T-helper 1 cell (primary cell): ENCODE data around the gene FOXN1.

ENCODE experiments used
- DNase-seq, 5 donors: peaks; one replicate each; pipeline ENCODE4 v3.0.0-alpha.2; 2012 to 2020

FOXN1 gene

DNA sequence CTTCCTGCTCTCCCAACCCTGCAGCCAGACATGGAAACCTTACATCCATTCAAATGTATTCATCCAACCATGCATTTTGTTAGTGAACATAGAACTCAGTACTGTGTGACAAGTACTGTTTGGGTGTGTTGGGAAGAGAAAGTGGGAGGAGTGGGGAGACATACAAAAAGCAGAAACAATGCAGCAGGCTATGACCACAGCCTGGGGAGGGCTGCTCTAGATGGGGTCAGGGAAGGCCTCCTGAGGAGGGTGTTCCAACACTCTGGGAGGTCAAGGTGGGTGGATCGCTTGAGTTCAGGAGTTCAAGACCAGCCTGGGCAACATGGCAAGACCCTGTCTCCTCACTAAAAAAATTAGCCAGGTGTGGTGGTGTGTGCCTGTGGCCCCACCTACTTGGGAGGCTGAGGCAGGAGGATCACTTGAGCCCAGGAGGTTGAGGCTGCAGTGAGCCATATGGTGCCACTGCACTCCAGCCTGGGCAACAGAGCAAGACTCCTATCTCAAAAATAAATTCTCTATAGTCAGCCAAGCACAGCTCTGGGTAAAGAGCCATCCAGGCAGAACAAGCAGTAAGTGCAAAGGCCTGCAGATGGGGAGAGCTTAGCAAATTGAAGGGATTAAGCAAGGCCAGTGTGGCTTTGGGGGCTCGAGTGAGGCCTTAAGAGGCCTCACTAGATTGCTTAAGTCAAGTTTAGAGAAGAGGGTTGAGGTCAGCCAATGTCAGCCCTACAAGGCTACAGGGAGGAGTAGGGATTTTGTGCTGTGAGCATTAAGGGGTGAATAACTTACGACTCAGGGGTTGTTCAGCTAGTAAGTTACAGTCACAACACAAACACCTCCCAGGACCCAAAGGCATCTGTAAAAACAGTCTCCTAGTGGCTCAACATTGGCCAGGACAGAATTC lies 27.2 kb upstream of the FOXN1 start:
- no peak for DNase-seq

GRCh38 chr17:28480278-28480677 lies 25.9 kb upstream of the FOXN1 start:
- DNase-seq = no peak

GRCh38 chr17:28480799-28481571 lies 25.2 kb upstream of the FOXN1 start:
- DNase-seq = no peak

GRCh38 chr17:28482551-28483199 lies 23.5 kb upstream of the FOXN1 start:
- DNase-seq = no peak

DNA sequence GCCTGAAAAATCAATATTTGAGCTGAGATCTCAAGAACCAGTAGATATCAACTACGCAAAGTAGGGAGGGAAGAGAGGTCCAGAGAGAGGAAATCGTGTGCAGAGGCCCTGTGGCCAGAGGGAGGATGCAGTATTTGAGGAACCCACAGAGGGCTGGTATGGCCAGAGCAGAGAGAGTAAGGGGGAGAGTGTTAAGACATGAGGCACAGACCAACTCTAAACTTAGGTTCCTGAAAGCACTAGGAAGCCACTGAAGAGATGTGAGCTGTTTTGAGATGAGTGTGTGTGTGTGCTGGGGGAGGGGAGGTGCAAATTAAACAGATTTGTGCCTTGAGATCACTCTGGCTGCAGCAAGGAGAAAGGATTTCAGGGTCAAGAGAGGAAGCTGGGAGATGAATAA lies 21.9 kb upstream of the FOXN1 start:
- DNase-seq = peak in 1 of 5 donors; percentile 45

DNA sequence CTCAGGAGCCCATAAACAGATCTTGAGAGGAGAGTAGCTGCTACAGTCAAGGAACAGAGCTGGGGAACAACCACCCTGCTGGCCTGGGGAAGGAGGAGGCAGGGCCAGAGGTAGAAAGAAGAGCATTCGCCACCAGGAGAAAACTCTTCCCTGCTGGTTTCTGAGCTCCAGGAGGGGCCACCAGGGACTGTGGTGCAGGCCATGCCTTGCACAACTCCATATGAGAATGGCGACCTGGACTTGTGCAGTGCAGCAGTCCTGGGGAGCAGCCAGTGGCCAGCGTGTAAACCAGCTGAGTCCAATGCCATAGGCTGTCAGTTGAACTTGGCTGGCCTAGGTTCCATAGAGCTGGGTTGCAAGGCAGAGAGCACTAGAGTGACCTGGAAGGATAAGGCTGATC lies 21.1 kb upstream of the FOXN1 start:
- DNase-seq = no peak

- DNase-seq = no peak
Observed at GRCh38 chr17:28487881-28488532, 18.1 kb upstream of the FOXN1 start.

DNA sequence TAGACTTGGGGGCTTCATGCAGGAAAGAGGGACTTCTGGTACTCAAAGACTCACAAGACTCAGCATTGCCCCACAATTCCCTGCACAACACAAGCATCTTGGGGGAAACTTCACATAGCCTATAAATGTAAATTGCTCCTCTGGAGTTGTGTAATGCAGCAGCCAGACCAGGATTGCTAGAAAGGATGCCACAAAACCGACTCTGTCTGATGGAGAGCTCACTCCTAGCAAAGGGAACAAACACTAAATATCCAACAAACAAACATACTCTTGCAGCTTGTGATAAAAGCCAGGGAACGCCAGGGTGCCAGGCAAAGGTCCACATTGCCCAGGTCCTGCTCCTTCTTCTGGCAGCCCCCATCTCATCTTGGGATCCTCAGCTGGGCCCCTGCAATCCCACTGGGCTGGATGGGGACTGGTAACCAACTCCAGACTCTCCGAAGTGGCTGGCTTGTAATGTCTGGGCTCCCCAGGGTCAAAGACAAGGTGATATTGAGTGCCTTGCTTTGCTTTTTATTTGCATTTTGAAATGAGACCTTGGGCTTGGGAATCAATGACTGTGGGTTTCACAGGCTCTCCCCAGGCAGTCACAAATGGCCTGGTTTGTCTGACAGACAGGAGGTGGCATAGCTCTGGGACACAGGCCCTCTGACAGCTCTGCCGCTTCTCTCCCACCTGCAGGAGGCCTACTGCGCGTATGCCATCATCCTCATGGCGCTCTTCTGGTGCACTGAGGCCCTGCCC lies 17.4 kb upstream of the FOXN1 start:
- no peak for DNase-seq

GRCh38 chr17:28491286-28491685 lies 14.9 kb upstream of the FOXN1 start:
- DNase-seq = no peak

GRCh38 chr17:28491860-28492259 lies 14.3 kb upstream of the FOXN1 start:
- DNase-seq = no peak

DNA sequence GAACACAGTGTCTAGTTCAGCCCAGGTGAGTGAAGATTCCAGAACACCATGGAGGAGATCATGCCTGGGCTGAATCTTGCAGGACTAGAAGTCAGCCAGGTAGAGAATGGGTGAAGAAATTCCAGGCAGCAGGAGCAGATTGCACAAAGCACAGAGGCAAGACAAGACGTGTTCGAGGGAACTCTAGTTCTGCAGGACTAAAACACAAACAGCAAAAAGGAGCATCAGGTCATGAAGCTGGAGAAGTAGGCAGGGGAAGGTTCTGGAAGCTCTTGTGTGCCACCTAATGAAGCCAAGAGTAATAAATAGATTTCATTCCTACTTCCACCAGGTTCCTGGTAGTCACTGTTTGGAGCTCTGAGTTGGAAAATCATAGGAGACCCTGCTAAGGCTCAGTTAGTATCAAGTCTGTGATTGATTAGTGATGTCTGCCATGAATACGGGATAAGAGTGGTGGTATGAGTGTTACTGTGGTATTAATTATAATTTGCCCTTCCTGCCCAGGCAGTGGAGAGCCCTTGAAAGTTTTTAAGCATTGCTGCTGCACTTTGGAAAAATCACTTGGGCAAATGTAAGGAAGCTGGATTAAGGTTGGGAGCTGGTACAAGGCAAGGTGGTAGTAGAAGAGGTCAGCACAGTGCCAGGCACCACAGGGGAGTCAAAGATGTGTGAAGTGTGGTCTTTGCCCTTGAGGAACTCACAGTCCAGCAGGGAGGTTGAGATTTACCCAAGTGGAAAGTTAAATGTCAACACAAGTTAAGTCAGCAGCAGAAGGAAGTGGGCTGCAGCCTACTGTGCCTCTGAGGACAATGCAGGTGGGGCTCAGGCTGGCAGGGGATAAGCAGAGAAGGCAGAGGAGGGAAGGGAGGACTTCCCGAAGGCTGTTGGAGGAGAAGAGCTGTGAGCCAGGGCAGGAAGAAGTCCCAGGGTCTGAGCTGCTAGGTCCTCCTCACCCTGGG lies 13.5 kb upstream of the FOXN1 start:
- DNase-seq = no peak

GRCh38 chr17:28493460-28493859 lies 12.7 kb upstream of the FOXN1 start:
- DNase-seq = no peak

DNA sequence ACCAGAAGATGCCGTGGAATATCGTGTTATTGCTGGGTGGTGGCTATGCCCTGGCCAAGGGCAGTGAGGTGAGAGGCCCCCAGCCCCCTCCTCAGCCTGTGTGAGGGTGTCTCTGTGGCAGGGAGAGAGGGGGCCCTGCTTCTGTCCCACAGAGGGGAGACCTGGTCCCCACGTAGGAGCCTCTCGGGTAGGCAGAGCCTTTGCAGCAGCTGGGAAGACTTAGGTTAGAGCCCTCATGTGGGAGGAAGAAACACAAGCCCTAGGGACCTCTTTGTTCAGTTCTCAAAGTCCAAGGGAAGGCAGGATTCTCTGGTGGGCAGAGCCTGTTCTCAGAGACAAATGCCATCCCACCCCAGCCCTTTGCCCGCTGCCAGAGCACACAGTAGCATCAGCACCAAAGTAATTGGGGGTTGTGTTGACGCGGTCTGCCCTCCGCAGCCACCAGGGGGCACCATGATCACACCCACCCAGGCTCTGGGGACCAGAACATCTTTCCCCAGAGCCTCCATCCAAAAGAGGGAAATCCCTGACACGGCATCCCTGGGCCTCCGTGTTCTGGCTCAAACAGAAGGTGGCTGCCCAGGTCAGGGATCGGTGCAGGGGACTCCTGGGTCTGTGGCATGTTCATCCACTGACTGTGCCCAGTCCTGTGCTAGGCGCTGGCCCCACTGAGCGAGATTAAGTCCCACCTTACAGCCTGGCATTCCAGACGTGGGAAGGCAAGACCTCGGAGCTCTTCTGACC lies 11.5 kb upstream of the FOXN1 start:
- peak; percentile 54 to 72 (median 66) for DNase-seq

DNA sequence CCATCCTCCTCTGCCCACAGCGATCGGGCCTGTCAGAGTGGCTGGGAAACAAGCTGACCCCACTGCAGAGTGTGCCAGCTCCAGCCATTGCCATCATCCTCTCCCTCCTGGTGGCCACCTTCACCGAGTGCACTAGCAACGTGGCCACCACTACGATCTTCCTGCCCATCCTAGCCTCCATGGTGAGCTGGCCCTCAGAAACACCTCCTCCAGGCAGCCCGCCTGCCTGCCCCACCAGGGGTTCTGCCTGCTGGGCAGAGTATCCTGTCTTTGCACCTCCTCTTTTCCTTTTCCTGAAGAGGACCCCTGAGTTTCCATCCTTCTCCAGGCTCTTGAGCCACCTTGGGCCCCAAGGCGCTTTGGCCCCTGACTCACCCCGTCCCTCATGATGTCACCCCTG lies 10.5 kb upstream of the FOXN1 start:
- no peak for DNase-seq

- DNase-seq = no peak
Observed at GRCh38 chr17:28497931-28498330, 8.2 kb upstream of the FOXN1 start.

DNA sequence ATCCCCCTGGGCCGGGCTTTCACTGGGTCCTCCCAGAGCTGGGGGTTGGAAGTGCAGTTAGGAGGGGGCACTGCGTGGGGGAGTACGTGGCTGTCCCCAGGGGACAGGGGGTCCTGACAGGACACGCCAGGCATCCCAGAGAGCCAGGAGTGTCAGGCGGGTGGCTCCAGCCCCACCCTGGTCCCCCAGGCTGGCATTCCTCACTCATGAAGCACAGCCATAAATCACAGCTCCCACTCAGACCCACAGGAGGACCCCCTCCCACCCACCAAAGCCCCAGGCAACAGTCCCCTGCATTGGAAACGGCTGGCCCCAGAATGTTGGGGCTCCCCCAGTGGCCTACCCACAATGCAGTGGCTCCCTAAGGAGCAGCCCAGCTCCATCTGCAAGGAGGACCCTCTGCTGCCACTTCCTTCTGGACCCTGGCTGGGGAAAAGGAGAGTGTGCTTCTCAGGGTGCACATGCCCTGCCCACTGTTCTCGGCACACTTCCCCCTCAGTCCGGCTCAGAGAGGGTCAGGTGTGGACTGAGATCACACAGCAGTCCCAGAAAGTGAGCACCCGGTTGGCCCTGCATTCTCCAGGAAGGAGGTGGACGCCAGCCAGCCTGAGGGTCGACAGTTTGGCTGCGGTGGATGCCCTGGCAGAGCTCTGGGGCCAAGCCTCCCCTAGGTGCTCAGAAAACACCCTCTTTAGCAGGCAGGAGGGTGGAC lies 7.3 kb upstream of the FOXN1 start:
- no peak for DNase-seq

DNA sequence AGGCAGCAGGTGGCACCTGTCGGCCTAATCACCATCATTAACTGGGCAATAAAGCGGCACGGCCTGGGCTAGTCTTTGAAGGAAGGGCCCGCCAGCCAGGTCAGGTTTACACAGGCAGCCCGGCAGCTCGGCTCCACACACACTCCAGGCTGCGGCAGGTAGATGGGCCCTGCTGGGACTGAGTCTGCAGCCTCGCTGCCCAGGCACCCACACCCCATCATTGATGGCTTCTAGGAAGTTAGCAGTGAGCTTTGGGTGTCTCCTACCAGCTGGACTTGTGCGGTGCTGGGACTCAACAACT lies 6.8 kb upstream of the FOXN1 start:
- no peak for DNase-seq

DNA sequence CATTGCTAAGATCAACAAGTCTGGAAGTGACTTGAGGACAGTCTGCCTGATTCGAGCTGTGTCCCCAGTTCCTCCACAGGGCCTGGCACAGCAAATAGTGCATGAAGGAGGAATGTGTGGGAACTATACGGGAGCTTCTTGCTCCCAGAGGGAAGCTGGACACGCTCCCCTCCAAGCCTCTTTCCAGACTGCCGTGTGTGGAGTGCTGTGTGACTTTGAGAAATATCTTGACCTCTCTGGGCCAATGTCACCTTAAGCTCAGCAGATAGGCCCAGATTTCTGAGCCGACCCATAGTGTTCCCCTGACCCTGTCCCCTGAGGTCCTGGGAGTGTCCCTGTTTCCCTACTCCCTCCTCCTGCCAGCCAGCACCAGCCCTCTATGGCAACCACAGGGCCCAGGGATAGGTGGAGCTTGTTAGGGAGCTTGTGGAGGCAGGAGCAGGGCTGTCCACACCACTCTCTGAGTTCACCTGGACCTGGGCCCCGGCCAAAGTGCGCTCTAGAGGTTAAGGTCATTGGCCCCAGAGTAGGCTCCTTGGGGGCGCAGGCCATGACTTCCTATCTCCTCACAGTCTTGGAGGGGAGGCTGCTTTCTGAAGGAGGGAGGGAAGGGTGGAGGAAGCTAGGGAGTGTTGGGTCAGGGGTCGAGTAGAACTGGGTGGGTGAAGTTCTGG lies 6.3 kb upstream of the FOXN1 start:
- DNase-seq = no peak

DNA sequence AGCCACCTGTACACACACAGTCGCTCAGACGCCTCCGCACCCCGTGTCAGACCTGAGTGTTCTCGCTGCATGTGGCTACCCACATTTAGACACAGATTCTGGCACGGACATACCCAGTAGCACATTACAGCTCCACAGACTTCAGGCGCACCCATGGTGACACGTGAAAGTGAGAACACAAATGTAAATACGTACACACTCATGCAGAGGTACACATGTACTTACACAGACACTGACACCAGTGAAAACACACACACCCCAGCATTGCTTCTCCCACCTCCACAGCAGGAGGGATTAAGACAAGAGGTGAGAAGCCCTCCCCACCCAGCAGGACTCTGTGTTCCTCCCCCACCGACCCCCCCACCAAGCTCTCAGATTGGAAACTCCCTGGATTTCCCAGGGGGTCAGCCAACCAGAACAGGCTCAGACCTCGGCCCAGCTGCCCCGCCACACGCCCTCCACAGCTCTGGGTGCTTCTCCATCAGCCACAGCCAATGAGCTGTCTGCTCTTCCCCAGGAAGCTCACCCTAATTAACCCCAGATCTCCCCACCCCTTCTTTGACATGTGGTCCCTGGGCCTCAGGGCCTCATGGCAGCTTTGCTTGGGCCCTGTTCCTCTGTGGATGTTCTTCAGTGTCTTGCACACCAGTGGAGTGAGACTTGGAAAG lies 5.3 kb upstream of the FOXN1 start:
- DNase-seq = no peak
